HG02642 (cell line): ENCODE data around the gene RAB27B.
"Not testable (repeated sequence)": the region's sequence is repeated elsewhere in the genome, so short reads cannot be mapped to it uniquely, and the experiment has no call there.

Source experiments
- ATAC-seq: cut with Tn5 transposase; IDR thresholded peaks from one replicate; pipeline ENCODE4 v1.9.1; 2021; ENCODE audit warnings: mild to moderate bottlenecking; ENCODE audit not compliant: unreplicated experiment, poor library complexity

The RAB27B gene

GRCh38 chr18:54828281-54828881 lies at the start of gene RAB27B:
TSS of gene RAB27B (plus strand) at chr18:54828477. CDS start at chr18:54877586, 49,109 bp downstream.
- peak; percentile 78 for ATAC-seq

- ATAC-seq = no peak
Measured at GRCh38 chr18:54780285-54780861, 47.9 kb upstream of the RAB27B start.

- no peak for ATAC-seq
Measured at GRCh38 chr18:54780970-54781369, 47.3 kb upstream of the RAB27B start.

- ATAC-seq = no peak
Measured at GRCh38 chr18:54783139-54783538, 45.1 kb upstream of the RAB27B start.

- ATAC-seq = no peak
Measured at GRCh38 chr18:54786206-54786605, 42.1 kb upstream of the RAB27B start.

GRCh38 chr18:54787121-54787520 lies 41.2 kb upstream of the RAB27B start:
- no peak for ATAC-seq

GRCh38 chr18:54787616-54788015 lies 40.7 kb upstream of the RAB27B start:
- no peak for ATAC-seq

- ATAC-seq = no peak
Measured at GRCh38 chr18:54790109-54790508, 38.2 kb upstream of the RAB27B start.

- no peak for ATAC-seq
Measured at GRCh38 chr18:54791657-54792056, 36.6 kb upstream of the RAB27B start.

GRCh38 chr18:54792079-54792478 lies 36.2 kb upstream of the RAB27B start:
- ATAC-seq = no peak

GRCh38 chr18:54794823-54795222 lies 33.5 kb upstream of the RAB27B start:
- no peak for ATAC-seq

- ATAC-seq = no peak
Measured at GRCh38 chr18:54798186-54798585, 30.1 kb upstream of the RAB27B start.

GRCh38 chr18:54801374-54801773 lies 26.9 kb upstream of the RAB27B start:
- no peak for ATAC-seq

- no peak for ATAC-seq
Measured at GRCh38 chr18:54802178-54802577, 26.1 kb upstream of the RAB27B start.

- ATAC-seq = no peak
Measured at GRCh38 chr18:54802686-54803395, 25.4 kb upstream of the RAB27B start.

- ATAC-seq = no peak
Measured at GRCh38 chr18:54805571-54806334, 22.5 kb upstream of the RAB27B start.

GRCh38 chr18:54806526-54806925 lies 21.8 kb upstream of the RAB27B start:
- ATAC-seq = no peak

- ATAC-seq = no peak
Measured at GRCh38 chr18:54807303-54807702, 21.0 kb upstream of the RAB27B start.

GRCh38 chr18:54810662-54811061 lies 17.6 kb upstream of the RAB27B start:
- ATAC-seq = not testable (repeated sequence)

GRCh38 chr18:54812885-54813284 lies 15.4 kb upstream of the RAB27B start:
- ATAC-seq = peak; percentile 78

GRCh38 chr18:54813305-54813704 lies 15.0 kb upstream of the RAB27B start:
- no peak for ATAC-seq
